HepG2 (cell line): Measurements from ENCODE around the gene TNS4. TPM values are rescaled to one million over a fixed set of nuclear protein-coding genes. Genes with fewer than 3 reads are reported as not detected.
A peak's percentile ranks its signal among the peaks of the same experiment; 100 is the strongest.

Source experiments
- ATF1 ChIP-seq: IDR thresholded peaks from 2 replicates; pipeline ENCODE4 v1.6.1; 2016; ENCODE audit warnings: mild to moderate bottlenecking, control low read depth
- BHLHE40 ChIP-seq: IDR thresholded peaks from 2 replicates; pipeline ENCODE4 v1.6.1; 2011; ENCODE audit warnings: low read length, improper control_type of control experiment
- ETV5 ChIP-seq: IDR thresholded peaks from 2 replicates; pipeline ENCODE4 v1.6.1; 2018; ENCODE audit warnings: missing biosample characterization, missing genetic modification reagents, inconsistent platforms, borderline replicate concordance
- HES4 ChIP-seq: sonication (generic); formaldehyde crosslinking; IDR thresholded peaks from 2 replicates; pipeline ENCODE4 v1.9.0; 2021; ENCODE audit warnings: mild to moderate bottlenecking, missing genetic modification reagents, borderline replicate concordance
- HOXA5 ChIP-seq: sonication (generic); formaldehyde crosslinking; IDR thresholded peaks from 2 replicates; pipeline ENCODE4 v1.4.0; 2020; ENCODE audit warnings: missing genetic modification reagents
- ISX ChIP-seq: sonication (generic); formaldehyde crosslinking; conservative IDR thresholded peaks from 2 replicates; pipeline ENCODE4 v1.5.0; 2020; ENCODE audit warnings: missing genetic modification reagents
- KAT2B ChIP-seq: fragments of 150-350 bp; IDR thresholded peaks from 2 replicates; pipeline ENCODE4 v1.6.1; 2014; ENCODE audit warnings: low read depth, low read length, borderline replicate concordance
- MIER3 ChIP-seq: IDR thresholded peaks from 2 replicates; pipeline ENCODE4 v1.6.1; 2016; ENCODE audit warnings: missing compliant biosample characterization, borderline replicate concordance
- MTA3 ChIP-seq: sonication (generic); formaldehyde crosslinking; IDR thresholded peaks from 2 replicates; pipeline ENCODE4 v1.4.0; 2020; ENCODE audit warnings: missing genetic modification reagents
- NCOA5 ChIP-seq: sonication (generic); formaldehyde crosslinking; IDR thresholded peaks from 2 replicates; pipeline ENCODE4 v1.4.0; 2020; ENCODE audit warnings: missing genetic modification reagents
- RBFOX2 ChIP-seq: fragments of 200-400 bp; formaldehyde crosslinking; IDR thresholded peaks from 2 replicates; pipeline ENCODE4 v1.6.1; 2017; ENCODE audit warnings: low read depth, mild to moderate bottlenecking, low read length
- SMARCE1 ChIP-seq: fragments of 450-650 bp; IDR thresholded peaks from 2 replicates; pipeline ENCODE4 v1.6.1; 2017; ENCODE audit warnings: borderline replicate concordance
- TFAP4 ChIP-seq: sonication (generic); IDR thresholded peaks from 2 replicates; pipeline ENCODE4 v1.6.1; 2016; ENCODE audit warnings: low read depth, borderline replicate concordance
- TIGD3 ChIP-seq: sonication (generic); formaldehyde crosslinking; IDR thresholded peaks from 2 replicates; pipeline ENCODE4 v1.5.1; 2020; ENCODE audit warnings: mild to moderate bottlenecking, missing genetic modification reagents, borderline replicate concordance
- ZBTB8A ChIP-seq: sonication (generic); formaldehyde crosslinking; IDR thresholded peaks from 2 replicates; pipeline ENCODE4 v1.4.0; 2020; ENCODE audit warnings: mild to moderate bottlenecking, low read depth, missing genetic modification reagents, borderline replicate concordance
- ZNF549 ChIP-seq: sonication (generic); formaldehyde crosslinking; IDR thresholded peaks from 2 replicates; pipeline ENCODE4 v1.5.0; 2020; ENCODE audit warnings: missing genetic modification reagents
- ZNF678 ChIP-seq: sonication (generic); formaldehyde crosslinking; IDR thresholded peaks from 2 replicates; pipeline ENCODE4 v1.4.0; 2020; ENCODE audit warnings: mild to moderate bottlenecking, missing genetic modification reagents
- ZNF703 ChIP-seq: sonication (generic); formaldehyde crosslinking; IDR thresholded peaks from 2 replicates; pipeline ENCODE4 v1.5.1; 2020; ENCODE audit warnings: missing genetic modification reagents, mild to moderate bottlenecking, moderate library complexity, borderline replicate concordance
- ZNF850 ChIP-seq: sonication (generic); formaldehyde crosslinking; conservative IDR thresholded peaks from 2 replicates; pipeline ENCODE4 v1.9.0; 2021; ENCODE audit warnings: mild to moderate bottlenecking, missing genetic modification reagents
- ZXDC ChIP-seq: sonication (generic); formaldehyde crosslinking; IDR thresholded peaks from 2 replicates; pipeline ENCODE4 v1.5.0; 2020; ENCODE audit warnings: mild to moderate bottlenecking, missing genetic modification reagents
- polyA plus RNA-seq, 8 experiments: library from polyadenylated mRNA; depleted of rRNA in 3 of 8; stranded (reverse) in 7 of 8; unstranded in 1 of 8; fragments of >200 nt; fragmentation: Illumina TruSeq in 4 of 8; extraction: Trizol in 4 of 8; gene quantifications; 2 replicates each; pipeline versions ENCODE4 v1.2.1 to v1.2.3, GENCODE V29; 2011 to 2016; ENCODE audit warnings: low read depth in 4 of 8, missing spikeins in 1 of 8, mixed read lengths in 1 of 8; ENCODE audit not compliant: insufficient read depth in 1 of 8
- total RNA-seq, 5 experiments: library from RNA; depleted of rRNA; stranded (reverse); fragments of >200 nt; fragmentation: Illumina TruSeq; extraction: Trizol; gene quantifications; 2 replicates each; pipeline ENCODE4 v1.2.3, GENCODE V29; 2016; ENCODE audit warnings: low read depth in 1 of 5
- TF ChIP-seq, protein P1 (sequence below): sonication (generic); formaldehyde crosslinking; IDR thresholded peaks from 2 replicates; pipeline ENCODE4 v1.4.0; 2020; ENCODE audit warnings: missing genetic modification reagents, borderline replicate concordance
- TF ChIP-seq, protein P2 (sequence below): sonication (generic); formaldehyde crosslinking; IDR thresholded peaks from 2 replicates; pipeline ENCODE4 v1.5.0; 2020; ENCODE audit warnings: mild to moderate bottlenecking, missing genetic modification reagents, moderate library complexity

Gene TNS4
- total and polyA plus RNA-seq, 2 of the 13 experiments (the other 11 are each of a cell fraction or from before 2014, with no cell fraction given): 0.58 to 2.1 TPM

DNA sequence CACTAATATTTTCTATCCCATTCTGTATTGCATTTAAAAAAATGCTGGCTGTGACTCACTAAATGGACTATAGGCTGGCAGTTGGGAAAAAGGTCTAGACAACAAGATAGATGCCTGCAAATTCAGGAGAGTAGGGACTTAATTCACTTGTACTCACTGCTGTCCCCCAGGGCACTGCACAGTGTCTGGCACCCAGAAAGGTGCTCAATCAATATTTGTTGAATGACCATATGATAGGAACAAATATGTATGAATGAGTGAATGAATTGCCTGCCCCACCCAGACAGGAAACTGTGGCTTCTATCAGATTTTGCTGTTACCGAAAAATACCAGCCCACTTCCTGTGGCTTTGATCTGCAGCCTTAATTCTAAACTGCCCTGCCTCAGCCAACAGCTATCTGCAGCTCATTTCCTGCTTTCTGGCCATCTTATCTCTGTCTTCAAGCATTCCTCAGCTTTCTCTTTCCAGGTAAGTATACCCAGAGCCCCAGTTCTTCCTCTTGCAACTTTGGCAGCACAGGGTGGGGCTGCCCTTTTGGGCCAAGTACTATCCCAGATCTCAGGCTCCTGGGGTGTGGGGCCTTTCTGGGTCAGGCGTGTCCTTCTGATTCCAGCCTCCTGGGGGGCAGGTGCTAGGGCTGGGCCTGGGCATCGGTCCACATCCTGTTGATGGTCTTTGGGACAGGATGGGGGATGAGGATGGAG, 15.3 kb upstream of the TNS4 start (continued):
- TF ChIP-seq ZXDC (CRISPR knock-in tag): no peak
- no peak for TF ChIP-seq HOXA5 (CRISPR knock-in tag)
- TF ChIP-seq ZBTB8A: no peak
- TF ChIP-seq MIER3: no peak
- 0 out of 2 replicates have a peak, but pooled peaks have one; percentile 13 for TF ChIP-seq ATF1
- TF ChIP-seq ETV5 (CRISPR knock-in tag): peak; percentile 98
- TF ChIP-seq, protein P1, sequence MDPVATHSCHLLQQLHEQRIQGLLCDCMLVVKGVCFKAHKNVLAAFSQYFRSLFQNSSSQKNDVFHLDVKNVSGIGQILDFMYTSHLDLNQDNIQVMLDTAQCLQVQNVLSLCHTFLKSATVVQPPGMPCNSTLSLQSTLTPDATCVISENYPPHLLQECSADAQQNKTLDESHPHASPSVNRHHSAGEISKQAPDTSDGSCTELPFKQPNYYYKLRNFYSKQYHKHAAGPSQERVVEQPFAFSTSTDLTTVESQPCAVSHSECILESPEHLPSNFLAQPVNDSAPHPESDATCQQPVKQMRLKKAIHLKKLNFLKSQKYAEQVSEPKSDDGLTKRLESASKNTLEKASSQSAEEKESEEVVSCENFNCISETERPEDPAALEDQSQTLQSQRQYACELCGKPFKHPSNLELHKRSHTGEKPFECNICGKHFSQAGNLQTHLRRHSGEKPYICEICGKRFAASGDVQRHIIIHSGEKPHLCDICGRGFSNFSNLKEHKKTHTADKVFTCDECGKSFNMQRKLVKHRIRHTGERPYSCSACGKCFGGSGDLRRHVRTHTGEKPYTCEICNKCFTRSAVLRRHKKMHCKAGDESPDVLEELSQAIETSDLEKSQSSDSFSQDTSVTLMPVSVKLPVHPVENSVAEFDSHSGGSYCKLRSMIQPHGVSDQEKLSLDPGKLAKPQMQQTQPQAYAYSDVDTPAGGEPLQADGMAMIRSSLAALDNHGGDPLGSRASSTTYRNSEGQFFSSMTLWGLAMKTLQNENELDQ (CRISPR knock-in tag): no peak
- no peak for TF ChIP-seq TIGD3 (CRISPR knock-in tag)
- no peak for TF ChIP-seq BHLHE40
- no peak for TF ChIP-seq SMARCE1
- no peak for TF ChIP-seq ZNF850 (CRISPR knock-in tag)
- no peak for TF ChIP-seq ZNF549 (CRISPR knock-in tag)
- no peak for TF ChIP-seq MTA3 (CRISPR knock-in tag)
- TF ChIP-seq, protein P2, sequence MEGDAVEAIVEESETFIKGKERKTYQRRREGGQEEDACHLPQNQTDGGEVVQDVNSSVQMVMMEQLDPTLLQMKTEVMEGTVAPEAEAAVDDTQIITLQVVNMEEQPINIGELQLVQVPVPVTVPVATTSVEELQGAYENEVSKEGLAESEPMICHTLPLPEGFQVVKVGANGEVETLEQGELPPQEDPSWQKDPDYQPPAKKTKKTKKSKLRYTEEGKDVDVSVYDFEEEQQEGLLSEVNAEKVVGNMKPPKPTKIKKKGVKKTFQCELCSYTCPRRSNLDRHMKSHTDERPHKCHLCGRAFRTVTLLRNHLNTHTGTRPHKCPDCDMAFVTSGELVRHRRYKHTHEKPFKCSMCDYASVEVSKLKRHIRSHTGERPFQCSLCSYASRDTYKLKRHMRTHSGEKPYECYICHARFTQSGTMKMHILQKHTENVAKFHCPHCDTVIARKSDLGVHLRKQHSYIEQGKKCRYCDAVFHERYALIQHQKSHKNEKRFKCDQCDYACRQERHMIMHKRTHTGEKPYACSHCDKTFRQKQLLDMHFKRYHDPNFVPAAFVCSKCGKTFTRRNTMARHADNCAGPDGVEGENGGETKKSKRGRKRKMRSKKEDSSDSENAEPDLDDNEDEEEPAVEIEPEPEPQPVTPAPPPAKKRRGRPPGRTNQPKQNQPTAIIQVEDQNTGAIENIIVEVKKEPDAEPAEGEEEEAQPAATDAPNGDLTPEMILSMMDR (CRISPR knock-in tag): no peak
- no peak for TF ChIP-seq ISX (CRISPR knock-in tag)
- no peak for TF ChIP-seq ZNF678 (CRISPR knock-in tag)
- TF ChIP-seq RBFOX2: no peak
- peak; percentile 63; the same call in 1 of the 2 replicates for TF ChIP-seq TFAP4
- TF ChIP-seq NCOA5 (CRISPR knock-in tag): no peak
- no peak for TF ChIP-seq KAT2B
- TF ChIP-seq HES4 (CRISPR knock-in tag): no peak
- TF ChIP-seq ZNF703 (CRISPR knock-in tag): no peak
